ENCODE measurements around the gene GPR45.

Gene GPR45

DNA sequence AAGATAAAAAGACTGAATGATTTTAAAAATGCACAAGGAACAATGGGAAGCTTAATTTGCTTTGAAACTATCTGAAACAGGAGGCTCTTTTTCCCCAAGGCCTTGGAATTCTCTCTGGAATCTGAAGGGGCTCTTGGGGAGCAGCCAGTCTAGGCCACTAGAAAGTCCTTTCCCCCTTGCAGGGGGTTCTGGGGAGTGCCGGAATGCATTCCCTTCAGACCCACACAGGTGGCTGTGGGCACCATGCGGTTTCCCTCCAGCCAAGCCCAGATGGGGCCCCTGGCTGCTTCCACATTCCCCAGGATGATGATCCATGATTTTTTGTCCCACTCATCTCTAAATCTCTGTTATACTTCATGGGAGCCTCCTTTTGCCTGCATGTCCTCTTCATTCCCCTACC lies 10.7 kb downstream of the GPR45 start:
- TF ChIP-seq, protein P1, sequence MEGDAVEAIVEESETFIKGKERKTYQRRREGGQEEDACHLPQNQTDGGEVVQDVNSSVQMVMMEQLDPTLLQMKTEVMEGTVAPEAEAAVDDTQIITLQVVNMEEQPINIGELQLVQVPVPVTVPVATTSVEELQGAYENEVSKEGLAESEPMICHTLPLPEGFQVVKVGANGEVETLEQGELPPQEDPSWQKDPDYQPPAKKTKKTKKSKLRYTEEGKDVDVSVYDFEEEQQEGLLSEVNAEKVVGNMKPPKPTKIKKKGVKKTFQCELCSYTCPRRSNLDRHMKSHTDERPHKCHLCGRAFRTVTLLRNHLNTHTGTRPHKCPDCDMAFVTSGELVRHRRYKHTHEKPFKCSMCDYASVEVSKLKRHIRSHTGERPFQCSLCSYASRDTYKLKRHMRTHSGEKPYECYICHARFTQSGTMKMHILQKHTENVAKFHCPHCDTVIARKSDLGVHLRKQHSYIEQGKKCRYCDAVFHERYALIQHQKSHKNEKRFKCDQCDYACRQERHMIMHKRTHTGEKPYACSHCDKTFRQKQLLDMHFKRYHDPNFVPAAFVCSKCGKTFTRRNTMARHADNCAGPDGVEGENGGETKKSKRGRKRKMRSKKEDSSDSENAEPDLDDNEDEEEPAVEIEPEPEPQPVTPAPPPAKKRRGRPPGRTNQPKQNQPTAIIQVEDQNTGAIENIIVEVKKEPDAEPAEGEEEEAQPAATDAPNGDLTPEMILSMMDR (IDR thresholded peaks at IDR 0.05; ENCODE audit: low read depth, low read length): no peak

GRCh38 chr2:105254531-105255210 lies 13.1 kb downstream of the GPR45 start:
- DNase-seq (ENCODE audit: low read depth in 2 of 2): no peak
- H3K4me3 ChIP-seq (replicated peaks in 1 of 2; ENCODE audit: low read depth in 2 of 2, low read length in 2 of 2): no peak overlapping the region
- TF ChIP-seq, protein P1 (IDR thresholded peaks at IDR 0.05; ENCODE audit: low read depth, low read length): no peak

More for the DNA sequence above, 10.7 kb downstream of the GPR45 start:
- no peak for DNase-seq (ENCODE audit: low read depth in 2 of 2)
- no peak overlapping the region for H3K4me3 ChIP-seq (replicated peaks in 1 of 2; ENCODE audit: low read depth in 2 of 2, low read length in 2 of 2)

DNA sequence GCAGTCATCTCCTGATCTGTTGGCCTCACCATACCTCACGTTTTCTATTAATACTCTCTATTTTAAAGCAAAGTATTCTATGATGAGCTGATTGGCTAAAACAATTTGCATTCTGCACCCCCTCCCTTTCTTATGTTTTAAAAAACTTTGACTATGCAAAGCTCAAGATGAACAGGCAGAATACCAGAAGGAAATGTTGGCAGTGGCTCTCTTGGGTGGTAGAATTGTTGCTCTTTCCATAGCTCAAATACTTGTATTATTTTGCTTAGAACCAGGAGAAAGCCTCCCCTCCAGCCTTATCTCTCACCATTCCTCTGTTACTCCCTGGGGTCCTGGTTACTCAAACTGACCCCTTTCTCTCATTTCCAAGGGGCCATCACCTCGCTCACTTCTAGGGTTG lies 14.4 kb downstream of the GPR45 start:
- DNase-seq (ENCODE audit: low read depth in 2 of 2): no peak
- TF ChIP-seq, protein P1 (IDR thresholded peaks at IDR 0.05; ENCODE audit: low read depth, low read length): no peak
- H3K4me3 ChIP-seq (replicated peaks in 1 of 2; ENCODE audit: low read depth in 2 of 2, low read length in 2 of 2): no peak overlapping the region

GRCh38 chr2:105256431-105257047 lies 15.0 kb downstream of the GPR45 start:
- TF ChIP-seq, protein P1 (IDR thresholded peaks at IDR 0.05; ENCODE audit: low read depth, low read length): no peak
- no peak overlapping the region for H3K4me3 ChIP-seq (replicated peaks in 1 of 2; ENCODE audit: low read depth in 2 of 2, low read length in 2 of 2)
- DNase-seq (ENCODE audit: low read depth in 2 of 2): no peak

- TF ChIP-seq, protein P1 (IDR thresholded peaks at IDR 0.05; ENCODE audit: low read depth, low read length): no peak
- no peak for DNase-seq (ENCODE audit: low read depth in 2 of 2)
- H3K4me3 ChIP-seq (replicated peaks in 1 of 2; ENCODE audit: low read depth in 2 of 2, low read length in 2 of 2): no peak overlapping the region
Measured at GRCh38 chr2:105257981-105258380, 16.4 kb downstream of the GPR45 start.

DNA sequence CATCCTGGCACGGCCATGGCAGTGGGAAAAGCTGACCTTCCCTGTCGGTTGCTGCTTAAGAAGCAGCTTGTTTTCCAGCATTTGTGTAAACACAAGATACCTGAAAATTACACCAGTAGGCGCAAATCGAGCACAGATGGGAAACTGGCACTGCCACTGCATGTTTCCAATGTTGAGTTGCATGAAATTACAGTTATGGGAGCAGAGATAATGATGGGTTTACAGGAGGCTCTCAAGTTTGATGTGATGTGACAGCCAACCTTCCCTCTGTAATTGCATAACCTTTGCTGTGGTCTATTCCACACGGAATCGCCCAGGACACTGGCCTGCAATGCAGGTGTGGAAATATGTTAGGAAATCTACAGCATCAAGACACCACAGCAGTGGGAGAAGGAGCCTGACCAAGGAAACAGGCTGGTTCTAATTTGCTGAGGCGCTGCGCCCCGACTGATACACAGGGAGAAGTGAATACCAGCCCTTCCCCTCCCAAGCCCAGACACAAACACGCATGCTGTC lies 17.4 kb downstream of the GPR45 start:
- H3K4me3 ChIP-seq (replicated peaks in 1 of 2; ENCODE audit: low read depth in 2 of 2, low read length in 2 of 2): no peak overlapping the region
- TF ChIP-seq, protein P1 (IDR thresholded peaks at IDR 0.05; ENCODE audit: low read depth, low read length): no peak
- DNase-seq (ENCODE audit: low read depth in 2 of 2): no peak

All from cardiac fibroblast (primary cell).